ENCODE results near the gene CLN5.
"Not testable (repeated sequence)": the region's sequence is repeated elsewhere in the genome, so short reads cannot be mapped to it uniquely, and the experiment has no call there.

The CLN5 gene

GRCh38 chr13:76976490-76976889, 15.4 kb upstream of the CLN5 start:
- DNase-seq = peak; percentile 58

GRCh38 chr13:76976929-76977328, 15.0 kb upstream of the CLN5 start:
- no peak for DNase-seq

- peak; percentile 51 for DNase-seq
These were observed 11.7 kb upstream of the CLN5 start for GRCh38 chr13:76980075-76980718.

DNA sequence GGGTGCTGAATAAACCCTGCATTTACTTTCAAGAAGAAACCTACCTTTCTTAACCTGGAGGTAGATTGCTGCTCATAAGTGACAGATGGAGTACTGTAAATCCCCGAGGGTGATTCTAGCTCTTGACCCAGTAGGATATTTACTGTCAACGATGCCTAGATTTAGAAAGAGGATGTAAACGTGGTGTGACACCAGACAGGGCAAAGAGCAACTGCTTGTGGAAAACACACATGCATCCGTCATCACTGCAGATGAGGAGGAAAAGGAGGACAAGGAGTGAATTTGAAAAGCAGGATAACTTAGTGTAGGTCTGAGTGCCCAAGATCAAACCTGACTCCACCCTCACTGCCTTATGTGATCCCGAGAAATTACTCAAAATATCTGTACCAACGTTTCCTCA, 9.8 kb upstream of the CLN5 start:
- no peak for DNase-seq

- no peak for DNase-seq
These were observed 8.2 kb upstream of the CLN5 start for GRCh38 chr13:76983676-76984075.

GRCh38 chr13:76991432-76991795, 467 bp upstream of the CLN5 start:
- DNase-seq = peak; percentile 1

DNA sequence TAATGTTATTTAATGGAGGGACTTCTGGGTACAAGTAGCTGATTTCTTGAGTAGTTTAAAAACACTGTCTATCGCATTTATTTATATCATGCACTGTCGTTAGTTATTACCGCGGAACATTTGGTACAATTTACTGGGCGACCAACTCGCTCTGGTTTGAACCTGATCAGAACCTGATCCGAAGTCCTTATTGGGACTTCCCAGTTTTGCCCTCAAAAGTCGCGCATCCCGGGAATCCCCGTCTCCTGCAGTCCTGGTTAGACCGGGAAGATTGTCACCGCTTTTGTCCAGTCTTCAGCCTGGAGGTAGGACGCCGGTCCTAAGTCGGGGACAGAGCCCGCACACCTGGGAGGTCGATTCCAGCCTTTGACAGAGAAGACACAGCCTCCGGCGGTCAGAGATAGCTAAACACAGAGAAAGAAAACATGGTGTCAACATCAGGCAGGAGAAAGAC, 694 bp downstream of the CLN5 start:
- peak; percentile 30 for DNase-seq

DNA sequence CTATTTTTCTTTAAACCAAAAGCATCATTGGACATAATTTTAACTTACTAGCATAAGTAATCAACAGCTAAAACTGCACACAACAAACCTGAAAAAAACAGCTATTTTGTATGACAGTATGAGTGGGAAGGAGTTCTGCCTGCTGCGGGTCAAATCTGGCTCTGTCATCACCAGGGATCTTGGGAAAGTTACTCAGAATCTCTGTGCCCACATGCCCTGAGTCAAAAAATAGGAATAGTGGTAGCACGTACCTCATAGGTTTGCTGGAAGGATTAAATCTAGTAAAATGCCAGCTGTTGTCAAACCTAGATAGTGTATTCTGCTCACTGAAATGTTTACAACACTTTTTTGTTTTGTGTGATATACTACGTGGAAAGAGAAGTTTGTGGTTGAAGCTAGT, 1.1 kb downstream of the CLN5 start:
- peak; percentile 20 for DNase-seq

GRCh38 chr13:76993473-76993872, 1.6 kb downstream of the CLN5 start:
- no peak for DNase-seq

DNA sequence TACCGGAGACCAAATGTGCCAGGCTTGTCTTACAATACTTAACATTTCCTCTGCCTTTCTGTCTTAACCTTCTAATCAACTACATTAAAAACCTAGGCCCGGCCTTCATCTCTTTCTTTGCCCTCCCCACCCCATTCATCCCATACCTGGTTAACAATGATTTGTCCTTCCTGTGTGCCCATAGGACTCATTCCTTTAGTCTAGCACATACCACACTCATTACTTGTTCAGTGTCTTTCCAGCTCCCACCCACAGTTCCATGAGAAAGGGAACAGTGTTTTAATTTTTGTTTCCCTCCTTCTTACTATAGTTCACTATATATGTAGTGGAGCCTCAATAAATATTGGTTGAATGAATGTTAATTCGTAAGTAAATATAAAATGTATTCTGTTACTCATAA, 2.4 kb downstream of the CLN5 start:
- DNase-seq = peak; percentile 5

DNA sequence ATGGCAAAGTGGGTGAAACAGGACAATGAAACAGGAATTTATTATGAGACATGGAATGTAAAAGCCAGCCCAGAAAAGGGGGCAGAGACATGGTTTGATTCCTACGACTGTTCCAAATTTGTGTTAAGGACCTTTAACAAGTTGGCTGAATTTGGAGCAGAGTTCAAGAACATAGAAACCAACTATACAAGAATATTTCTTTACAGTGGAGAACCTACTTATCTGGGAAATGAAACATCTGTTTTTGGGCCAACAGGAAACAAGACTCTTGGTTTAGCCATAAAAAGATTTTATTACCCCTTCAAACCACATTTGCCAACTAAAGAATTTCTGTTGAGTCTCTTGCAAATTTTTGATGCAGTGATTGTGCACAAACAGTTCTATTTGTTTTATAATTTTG, 8.6 kb downstream of the CLN5 start:
- DNase-seq = no peak

GRCh38 chr13:77001540-77001939, 9.7 kb downstream of the CLN5 start:
- no peak for DNase-seq

DNA sequence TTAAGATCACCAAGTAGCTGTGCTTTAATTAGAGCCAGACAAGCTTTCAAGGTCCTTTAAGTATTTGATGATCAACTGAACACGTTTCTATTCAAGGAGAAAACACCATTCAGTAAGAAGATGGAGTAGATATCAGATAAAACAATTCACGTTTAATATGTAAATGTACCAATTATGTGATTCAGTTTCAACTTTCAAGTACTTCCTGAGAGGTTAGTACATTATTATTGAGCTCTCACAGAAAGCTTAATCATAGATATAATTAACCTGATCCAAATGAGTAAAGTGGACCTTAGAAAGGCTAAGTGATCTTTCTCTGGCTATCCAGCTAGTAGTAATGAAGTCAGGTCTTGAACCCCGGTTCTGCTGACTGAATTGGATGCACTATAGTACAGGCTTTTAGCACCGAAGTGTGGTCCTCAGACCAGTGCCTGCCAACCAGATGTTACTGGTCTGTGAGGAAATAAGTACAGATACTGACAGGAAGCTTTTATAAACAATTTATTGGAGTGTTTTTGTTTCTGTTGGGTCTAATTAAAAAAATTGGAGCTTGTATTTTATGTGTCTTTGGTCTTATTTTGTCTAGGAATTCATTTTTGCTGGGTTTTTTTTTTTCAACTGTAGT, 10.2 kb downstream of the CLN5 start:
- DNase-seq = no peak

GRCh38 chr13:77002590-77003190, 10.8 kb downstream of the CLN5 start:
- peak; percentile 25 for DNase-seq

DNA sequence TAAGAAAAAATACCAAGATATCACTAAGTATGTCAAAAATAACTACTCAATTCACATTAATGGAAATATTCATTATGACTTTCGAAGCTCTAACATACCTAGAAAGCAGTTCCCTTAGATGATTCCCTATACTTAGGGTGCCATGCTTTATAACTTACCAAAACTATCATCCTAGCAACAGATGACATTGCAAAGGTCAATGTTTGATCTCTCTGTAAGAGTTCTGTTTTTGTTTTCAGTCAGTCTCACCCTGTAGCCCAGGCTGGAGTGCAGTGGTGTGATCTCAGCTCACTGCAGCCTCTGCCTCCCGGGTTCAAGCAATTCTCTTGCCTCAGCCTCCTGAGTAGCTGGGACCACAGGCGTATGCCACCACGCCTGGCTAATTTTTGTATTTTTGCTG, 16.5 kb downstream of the CLN5 start:
- not testable (repeated sequence) for DNase-seq

- no peak for DNase-seq
These were observed 17.1 kb downstream of the CLN5 start for GRCh38 chr13:77009011-77009410.

DNA sequence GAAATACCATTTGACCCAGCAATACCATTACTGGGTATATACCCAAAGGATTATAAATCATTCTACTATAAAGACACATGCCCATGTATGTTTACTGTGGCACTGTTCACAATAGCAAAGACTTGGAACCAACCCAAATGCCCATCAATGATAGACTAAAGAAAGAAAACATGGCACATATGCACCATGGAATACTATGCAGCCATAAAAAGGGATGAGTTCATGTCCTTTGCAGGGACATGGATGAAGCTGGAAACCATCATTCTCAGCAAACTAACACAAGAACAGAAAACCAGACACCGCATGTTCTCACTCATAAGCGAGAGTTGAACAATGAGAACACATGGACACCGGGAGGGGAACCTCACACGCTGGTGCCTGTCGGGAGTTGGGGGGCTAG, 17.8 kb downstream of the CLN5 start:
- not testable (repeated sequence) for DNase-seq

DNA sequence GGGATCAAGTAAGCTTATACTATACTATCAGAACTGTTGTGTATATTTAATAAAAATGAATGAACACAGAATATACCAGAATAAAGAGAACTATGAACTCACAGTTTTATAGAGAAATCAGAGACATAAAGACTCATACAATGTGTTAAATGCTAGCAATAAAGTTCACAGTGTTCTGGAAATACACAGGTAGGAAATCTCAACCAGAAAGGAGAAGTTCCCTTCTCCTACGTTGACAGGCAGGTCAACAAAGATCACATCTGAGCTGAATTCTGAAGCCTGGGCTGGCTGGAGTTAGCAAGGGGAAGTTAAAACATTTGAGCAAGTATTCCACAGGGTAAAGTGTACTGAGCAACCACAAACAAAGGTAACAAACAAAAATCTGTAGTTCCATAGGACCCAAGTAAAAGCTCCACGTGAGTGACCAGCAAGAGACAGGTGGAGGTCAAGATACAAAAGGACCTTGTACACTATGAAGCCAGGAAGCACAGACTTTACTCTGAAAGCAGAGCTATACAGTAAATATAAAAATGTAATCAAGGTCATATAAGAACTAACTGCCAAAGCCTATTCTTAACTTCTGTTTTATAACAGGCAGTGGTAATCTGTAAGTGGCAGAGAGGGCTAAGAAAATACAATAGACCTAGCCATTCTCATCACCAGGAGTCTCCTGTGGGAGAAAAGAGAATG, 22.1 kb downstream of the CLN5 start:
- DNase-seq = no peak

- DNase-seq = no peak
These were observed 23.2 kb downstream of the CLN5 start for GRCh38 chr13:77014906-77015685.

DNA sequence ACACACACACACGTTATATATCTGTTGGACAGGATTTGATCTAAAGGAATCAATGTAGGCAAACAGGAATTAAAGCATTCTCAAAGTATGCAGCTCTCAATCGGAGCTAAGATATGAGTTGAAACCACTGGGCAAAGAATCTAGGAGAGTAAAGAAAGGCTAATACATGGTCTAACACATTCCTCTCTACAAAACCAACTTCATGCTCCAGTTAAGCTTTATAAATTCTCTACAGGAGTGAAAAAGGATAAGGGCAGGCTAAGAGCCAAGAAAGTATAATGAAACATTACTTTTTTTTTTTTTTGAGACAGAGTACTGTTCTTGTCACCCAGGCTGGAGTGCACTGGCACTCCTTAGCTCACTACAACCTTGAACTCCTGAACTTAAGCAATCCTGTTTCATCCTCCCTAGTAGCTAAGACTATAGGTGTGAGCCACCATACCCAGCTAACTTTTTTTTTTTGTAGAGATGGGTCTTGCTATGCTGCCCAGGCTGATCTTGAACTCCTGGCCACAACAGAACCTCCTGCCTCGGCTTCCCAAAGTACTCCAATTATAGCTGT, 24.5 kb downstream of the CLN5 start:
- no peak for DNase-seq

DNA sequence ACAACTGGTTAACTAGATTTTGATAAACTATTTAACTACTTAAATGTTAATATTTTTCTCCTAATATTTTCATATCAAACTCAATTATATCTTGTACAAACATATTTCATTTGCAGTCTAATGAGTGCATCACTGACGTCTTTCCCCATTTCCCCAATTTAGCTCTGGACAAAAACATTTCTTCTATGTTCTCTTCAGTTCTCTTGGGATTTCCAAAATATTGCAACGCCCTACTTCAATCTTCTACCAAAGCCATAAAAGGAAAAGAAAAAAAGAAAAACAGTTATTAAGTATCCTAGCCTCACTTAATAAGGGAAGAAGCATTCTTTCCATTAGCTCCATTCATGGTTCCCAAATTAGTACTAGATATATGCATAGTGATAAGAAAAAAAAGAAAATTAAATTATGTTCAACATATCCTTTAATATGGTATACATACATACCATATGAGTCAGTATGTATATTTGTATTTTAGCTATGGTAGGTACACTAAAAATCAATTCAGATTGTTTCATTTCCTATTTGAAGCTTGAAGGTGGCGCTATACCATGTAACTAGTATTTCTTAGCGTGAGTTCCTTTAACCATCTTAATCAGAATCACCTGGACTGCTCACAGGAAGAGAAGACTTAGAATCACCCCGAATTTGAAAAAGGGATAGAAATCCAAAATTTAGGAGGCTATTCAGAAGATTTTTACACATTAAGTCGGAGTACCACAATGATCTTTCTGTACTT, 25.2 kb downstream of the CLN5 start:
- DNase-seq = no peak

GRCh38 chr13:77019756-77020155, 27.9 kb downstream of the CLN5 start:
- DNase-seq = no peak

Measured in EL (cell line).